Pancreas (tissue), 10 donors: ENCODE results near the gene DEF6. TPM values are rescaled to one million over a fixed set of nuclear protein-coding genes. Genes with fewer than 3 reads are reported as not detected.

ENCODE experiments used
- ATAC-seq, 4 donors: fragments of 200-7000 bp; cut with Tn5 transposase; one replicate each; pipeline versions ENCODE4 v1.8.0 to v1.9.1; 2020; ENCODE audit warnings: mild to moderate bottlenecking in 4 of 4, moderate library complexity in 4 of 4
- DNase-seq, 6 donors: peaks; one replicate each; pipeline ENCODE4 v3.0.0-alpha.2; 2020
- FAIRE-seq: peaks from 2 replicates; lab custom pipeline; 2012; peaks lifted over from hg19 to GRCh38; lab: Jason Lieb, UNC
- H3K27ac ChIP-seq, 4 donors: fragments of 200-600 bp; sonication (generic); 1 replicate in 3 of 4; 2 replicates in 1 of 4; pipeline versions ENCODE4 v1.5.0 to v1.8.0; 2020
- H3K27me3 ChIP-seq, 4 donors: fragments of 200-600 bp; one replicate each; pipeline ENCODE4 v1.8.0; 2021
- H3K36me3 ChIP-seq, 3 donors: fragments of 200-600 bp; sonication (generic) in 1 of 3; one replicate each; pipeline versions ENCODE4 v1.5.0 to v1.8.0; 2020 to 2021
- H3K4me1 ChIP-seq, 3 donors: fragments of 200-600 bp; one replicate each; pipeline ENCODE4 v1.8.0; 2021
- H3K4me3 ChIP-seq, 4 donors: fragments of 200-600 bp; sonication (generic) in 2 of 4; one replicate each; pipeline versions ENCODE4 v1.5.0 to v1.8.0; 2020 to 2021
- H3K9me3 ChIP-seq, 4 donors: fragments of 200-600 bp; one replicate each; pipeline ENCODE4 v1.8.0; 2021
- WGBS, 2 donors: extraction: QIAGEN DNeasy Blood & Tissue Kit; methylation state at CpG; one replicate each; pipeline ENCODE4 v1.1.7; 2013; 5-methylcytosine and 5-hydroxymethylcytosine counted together
- intact Hi-C, 3 donors: fragments of 100-400 bp; cut with DNase I; formaldehyde crosslinking; loops; one replicate each; pipeline versions ENCODE4 v1.11.1 to v1.14.2; 2022
- polyA plus RNA-seq, 2 donors: library from polyadenylated mRNA; stranded (reverse); fragments of 200-250 nt; gene quantifications; one replicate each; pipeline ENCODE4 v1.2.3, GENCODE V29; 2013
- total RNA-seq, 6 donors: library from RNA; stranded (reverse); fragmentation: NEBNext Ultra II Directional in 4 of 6; extraction: Animal tissue kit (Norgen Biotek cat#: 25700) in 4 of 6; gene quantifications; one replicate each; pipeline versions ENCODE4 v1.2.1 to v1.2.4, GENCODE V29; 2021 to 2023
- TF ChIP-seq, protein P1 (sequence below), 4 donors: fragments of 200-600 bp; sonication (generic) in 3 of 4; IDR thresholded peaks; one replicate each; pipeline versions ENCODE4 v1.5.0 to v1.8.0; 2021; ENCODE audit warnings: antibody characterized with exemption in 4 of 4
- donor health status: healthy with polysubstance abuse.
- donor health status: DM: no; HTN: no; CAD: no; lungs with moderate emphysema.
- donor health status: DM: no; HTN: no; CAD: no.
- donor health status: control.
- donor health status: control.
- donor health status: Bipolar disorder and iron deficiency.
- donor health status: DM: yes; HTN: yes; CAD: no.
- donor health status: DM: no; HTN: no; CAD: no.
- donor health status: DM: no; HTN: no; CAD: no.
- donor health status: DM: yes; HTN: yes; CAD: no.

DEF6 gene
- total and polyA plus RNA-seq, 8 donors, result 9.4 to 40.6 (median 13.6) TPM

DNA sequence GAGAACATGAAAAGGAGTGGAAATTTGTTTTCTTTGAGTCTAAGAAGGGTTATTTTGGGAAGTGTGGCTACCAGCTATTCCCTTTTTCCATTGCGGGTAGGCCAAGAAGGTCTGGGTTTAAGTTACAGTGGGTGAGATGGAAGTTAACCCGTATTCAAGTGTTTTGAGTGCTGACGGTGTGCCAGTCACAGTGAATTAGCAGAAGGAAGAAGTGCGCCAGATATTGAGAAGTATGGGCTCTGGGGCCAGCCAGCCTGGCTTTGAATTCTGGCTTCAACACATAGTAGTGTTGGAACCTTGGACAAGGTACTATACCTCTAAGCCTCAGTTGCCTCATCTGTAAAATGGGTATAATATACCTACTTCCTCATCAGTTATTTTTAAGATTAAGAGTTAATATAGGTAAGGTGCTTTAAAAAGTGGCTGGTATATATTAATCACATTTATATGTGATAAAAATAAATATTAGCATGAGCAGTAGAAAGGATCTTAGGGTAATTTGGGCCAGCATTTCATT is 21.8 kb upstream of the DEF6 start:
- 82 to 94% methylated on average over 4 of the region's 4 CpGs for WGBS, 2 donors
- DNase-seq (no peak), ATAC-seq (no peak), FAIRE-seq (no peak)
- intact Hi-C loops, result no loop called here
- Histone ChIP-seq H3K27me3 (no peaks in the 10 kb centered on the region), H3K4me3 (no peak overlapping the region), H3K36me3 (no peaks in the 10 kb centered on the region), H3K27ac (no peak overlapping the region), H3K9me3 (no peaks in the 10 kb centered on the region), H3K4me1 (no peaks in the 10 kb centered on the region)
- TF ChIP-seq, protein P1, sequence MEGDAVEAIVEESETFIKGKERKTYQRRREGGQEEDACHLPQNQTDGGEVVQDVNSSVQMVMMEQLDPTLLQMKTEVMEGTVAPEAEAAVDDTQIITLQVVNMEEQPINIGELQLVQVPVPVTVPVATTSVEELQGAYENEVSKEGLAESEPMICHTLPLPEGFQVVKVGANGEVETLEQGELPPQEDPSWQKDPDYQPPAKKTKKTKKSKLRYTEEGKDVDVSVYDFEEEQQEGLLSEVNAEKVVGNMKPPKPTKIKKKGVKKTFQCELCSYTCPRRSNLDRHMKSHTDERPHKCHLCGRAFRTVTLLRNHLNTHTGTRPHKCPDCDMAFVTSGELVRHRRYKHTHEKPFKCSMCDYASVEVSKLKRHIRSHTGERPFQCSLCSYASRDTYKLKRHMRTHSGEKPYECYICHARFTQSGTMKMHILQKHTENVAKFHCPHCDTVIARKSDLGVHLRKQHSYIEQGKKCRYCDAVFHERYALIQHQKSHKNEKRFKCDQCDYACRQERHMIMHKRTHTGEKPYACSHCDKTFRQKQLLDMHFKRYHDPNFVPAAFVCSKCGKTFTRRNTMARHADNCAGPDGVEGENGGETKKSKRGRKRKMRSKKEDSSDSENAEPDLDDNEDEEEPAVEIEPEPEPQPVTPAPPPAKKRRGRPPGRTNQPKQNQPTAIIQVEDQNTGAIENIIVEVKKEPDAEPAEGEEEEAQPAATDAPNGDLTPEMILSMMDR (IDR thresholded peaks at IDR 0.05), result no peak

DNA sequence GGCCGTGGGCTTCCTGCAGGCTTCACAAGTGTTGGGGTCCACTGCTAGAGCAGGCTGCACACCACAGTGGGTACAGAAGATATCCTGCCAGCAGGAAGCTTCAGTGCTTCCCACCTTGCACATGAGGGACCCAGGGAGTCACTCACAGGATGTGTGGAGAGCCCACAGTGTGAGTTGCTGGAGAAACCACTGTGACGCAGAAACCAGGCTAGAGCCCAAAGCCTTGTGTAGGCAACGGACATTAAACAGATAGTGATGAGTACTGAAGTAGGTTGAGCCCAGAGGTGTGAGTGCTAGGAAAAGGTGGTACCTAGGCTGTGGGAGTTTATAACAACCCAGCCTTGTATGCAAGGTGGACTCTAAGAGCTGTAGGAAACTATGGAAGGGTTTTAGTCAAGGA is 18.9 kb upstream of the DEF6 start:
- no peak overlapping the region for H3K4me3 ChIP-seq
- TF ChIP-seq, protein P1 (IDR thresholded peaks at IDR 0.05), result no peak
- intact Hi-C loops, result no loop called here
- no peak for DNase-seq
- H3K27ac ChIP-seq, result no peak overlapping the region
- no peaks in the 10 kb centered on the region for H3K9me3 ChIP-seq
- H3K27me3 ChIP-seq, result no peaks in the 10 kb centered on the region
- no peaks in the 10 kb centered on the region for H3K4me1 ChIP-seq
- 95% methylated on average over 3 of the region's 3 CpGs for WGBS, 2 donors
- no peak for ATAC-seq
- peaks cover 0 to 22% (median 6%) of the 10 kb centered on the region in 3 donors for H3K36me3 ChIP-seq
- no peak for FAIRE-seq

DNA sequence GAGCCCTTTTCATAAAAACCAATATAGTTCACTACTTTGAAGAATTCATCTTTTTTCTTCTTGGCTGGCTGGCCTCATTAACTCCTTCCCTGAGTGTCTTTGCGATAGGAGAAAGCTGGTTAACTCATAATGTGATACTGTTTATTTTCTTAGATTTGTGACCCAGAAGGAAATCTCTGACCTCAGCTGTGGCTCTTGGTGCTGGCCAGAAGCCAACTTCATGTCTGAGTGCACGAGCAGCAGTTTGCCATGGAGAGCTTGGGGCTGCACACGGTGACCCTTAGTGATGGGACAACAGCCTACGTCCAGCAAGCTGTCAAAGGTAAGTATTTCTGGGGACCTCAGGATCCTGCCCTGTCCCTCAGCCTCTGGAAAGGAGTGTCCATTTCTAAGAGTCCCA is 16.7 kb upstream of the DEF6 start:
- Histone ChIP-seq H3K4me3 (no peak overlapping the region), H3K4me1 (no peaks in the 10 kb centered on the region), H3K36me3 (peaks cover 0 to 42% (median 12%) of the 10 kb centered on the region in 3 donors), H3K27me3 (no peaks in the 10 kb centered on the region), H3K27ac (no peak overlapping the region), H3K9me3 (no peaks in the 10 kb centered on the region)
- no peak for DNase-seq
- ATAC-seq, result no peak
- intact Hi-C loops, result no loop called here
- 54 to 63% methylated on average over 4 of the region's 4 CpGs for WGBS, 2 donors
- no peak for FAIRE-seq
- TF ChIP-seq, protein P1 (IDR thresholded peaks at IDR 0.05), result no peak

DNA sequence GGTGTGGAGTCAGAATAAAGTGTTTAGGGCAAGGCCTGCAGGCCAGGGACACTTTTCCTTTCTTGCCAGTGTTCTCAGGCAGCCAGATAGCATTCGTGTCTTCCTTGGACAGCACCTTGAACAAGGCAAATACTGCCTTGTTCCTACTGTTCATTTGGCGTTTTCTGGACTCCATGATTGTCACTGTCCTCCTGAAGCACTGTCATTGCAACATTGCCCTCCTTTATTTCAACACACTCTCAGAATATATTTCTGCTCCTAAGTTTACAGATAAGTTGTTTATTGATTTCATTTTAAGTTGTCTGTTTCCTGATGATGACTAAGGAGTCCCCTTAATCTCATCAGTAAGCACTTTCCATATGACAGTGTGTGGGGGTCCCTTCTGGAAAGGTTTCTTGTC is 15.1 kb upstream of the DEF6 start:
- intact Hi-C loops, result no loop called here
- no peaks in the 10 kb centered on the region for H3K4me1 ChIP-seq
- no peaks in the 10 kb centered on the region for H3K9me3 ChIP-seq
- H3K4me3 ChIP-seq, result no peak overlapping the region
- no peaks in the 10 kb centered on the region for H3K27me3 ChIP-seq
- ATAC-seq (no peak), DNase-seq (no peak), FAIRE-seq (no peak)
- WGBS, 2 donors, result 85 to 86% methylated on average over 2 of the region's 2 CpGs
- H3K36me3 ChIP-seq, result peaks cover 0 to 58% (median 22%) of the 10 kb centered on the region in 3 donors
- H3K27ac ChIP-seq, result no peak overlapping the region
- TF ChIP-seq, protein P1 (IDR thresholded peaks at IDR 0.05), result no peak

DNA sequence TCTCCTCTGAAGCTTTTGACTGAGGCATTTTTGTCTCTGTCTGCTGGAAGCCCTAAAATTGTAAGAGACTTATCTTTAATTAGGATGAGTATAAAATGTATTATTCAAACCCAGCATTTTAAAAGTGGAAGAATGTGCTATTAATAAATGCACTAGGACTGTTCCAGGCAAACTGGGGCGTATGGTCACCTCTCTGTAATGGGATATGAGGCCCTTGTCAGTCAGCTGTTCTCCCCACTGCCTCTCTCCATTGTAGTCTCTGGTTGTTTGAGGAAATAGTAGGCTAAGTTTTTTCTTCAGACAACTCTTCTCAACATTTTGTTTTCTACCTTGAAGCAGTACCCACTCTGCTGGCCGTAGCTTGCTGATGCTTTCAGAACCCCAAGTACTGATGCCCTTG is 14.3 kb upstream of the DEF6 start:
- intact Hi-C loops, result no loop called here
- Histone ChIP-seq H3K9me3 (no peaks in the 10 kb centered on the region), H3K27ac (no peak overlapping the region), H3K4me1 (no peaks in the 10 kb centered on the region), H3K27me3 (no peaks in the 10 kb centered on the region), H3K4me3 (no peak overlapping the region), H3K36me3 (peaks cover 0 to 67% (median 31%) of the 10 kb centered on the region in 3 donors)
- no peak for DNase-seq
- FAIRE-seq, result no peak
- ATAC-seq, result no peak
- TF ChIP-seq, protein P1 (IDR thresholded peaks at IDR 0.05), result no peak
- 62 to 89% methylated on average over 2 of the region's 2 CpGs for WGBS, 2 donors
